ENCODE measurements around the gene DOP1A.
"Not testable (repeated sequence)": the region's sequence is repeated elsewhere in the genome, so short reads cannot be mapped to it uniquely, and the experiment has no call there.

DOP1A gene

GRCh38 chr6:83160167-83160566 lies 92.7 kb downstream of the DOP1A start:
- no peak for DNase-seq

- no peak for DNase-seq
Measured at GRCh38 chr6:83167726-83168278, 100.3 kb downstream of the DOP1A start.

- DNase-seq: no peak
Measured at GRCh38 chr6:83168556-83168955, 101.1 kb downstream of the DOP1A start.

GRCh38 chr6:83169106-83169505 lies 101.6 kb downstream of the DOP1A start:
- DNase-seq: no peak

GRCh38 chr6:83169511-83169910 lies 102.0 kb downstream of the DOP1A start:
- no peak for DNase-seq

GRCh38 chr6:83176246-83176645 lies 108.8 kb downstream of the DOP1A start:
- DNase-seq: no peak

GRCh38 chr6:83180426-83180950 lies 113.0 kb downstream of the DOP1A start:
- no peak for DNase-seq

- DNase-seq: no peak
Measured at GRCh38 chr6:83182114-83182513, 114.6 kb downstream of the DOP1A start.

- DNase-seq: no peak
Measured at GRCh38 chr6:83183082-83183828, 115.8 kb downstream of the DOP1A start.

GRCh38 chr6:83185096-83185495 lies 117.6 kb downstream of the DOP1A start:
- DNase-seq: no peak

GRCh38 chr6:83188501-83188900 lies 121.0 kb downstream of the DOP1A start:
- DNase-seq: no peak

GRCh38 chr6:83190626-83191025 lies 123.2 kb downstream of the DOP1A start:
- DNase-seq: no peak

- DNase-seq: not testable (repeated sequence)
Measured at GRCh38 chr6:83191974-83192373, 124.5 kb downstream of the DOP1A start.

- no peak for DNase-seq
Measured at GRCh38 chr6:83192456-83192855, 125.0 kb downstream of the DOP1A start.

- peak; percentile 89 to 90 for DNase-seq
Measured at GRCh38 chr6:83192871-83193746, 125.6 kb downstream of the DOP1A start, which contains the start of the genes PGM3 and RWDD2A. TSS of gene PGM3 (minus strand) at chr6:83193265. CDS start at chr6:83191012, 2,253 bp downstream. TSS of gene RWDD2A (plus strand) at chr6:83193357. CDS start at chr6:83194452, 1,095 bp downstream.

- DNase-seq: peak; percentile 27 to 33
Measured at GRCh38 chr6:83193747-83194566, 126.5 kb downstream of the DOP1A start.

- DNase-seq: no peak
Measured at GRCh38 chr6:83198486-83199172, 131.2 kb downstream of the DOP1A start.

GRCh38 chr6:83199173-83199862 lies 131.8 kb downstream of the DOP1A start:
- DNase-seq: no peak

GRCh38 chr6:83199863-83200225 lies 132.4 kb downstream of the DOP1A start:
- DNase-seq: no peak

- DNase-seq: no peak
Measured at GRCh38 chr6:83202031-83202430, 134.6 kb downstream of the DOP1A start.

All from stimulated activated CD4-positive, alpha-beta T cell treated with anti-CD3 and anti-CD28 coated beads, Interleukin-2, amount 100 ng/mL, for 24 hours (primary cell).